Activated T-cell treated with anti-CD3 and anti-CD28 coated beads, Interleukin-2, amount 50 U/mL, for 72 hours (primary cell): ENCODE results near the gene APC. TPM values are rescaled to one million over a fixed set of nuclear protein-coding genes. Genes with fewer than 3 reads are reported as not detected.
"Not testable (repeated sequence)": the region's sequence is repeated elsewhere in the genome, so short reads cannot be mapped to it uniquely, and the experiment has no call there.

ENCODE experiments used
- ATAC-seq, 2 donors: fragments of 150-1000 bp; cut with Tn5 transposase; replicated peaks in 1 of 2; 2 replicates each; pipeline ENCODE4 v1.10.0; 2021; ENCODE audit warnings: moderate library complexity in 2 of 2, mild to moderate bottlenecking in 1 of 2
- DNase-seq, 2 donors: peaks; one replicate each; pipeline ENCODE4 v3.0.0; 2021 to 2022; ENCODE audit warnings: mixed read lengths in 1 of 2
- H3K27ac Mint-ChIP-seq: one replicate; pipeline ENCODE4 v1.8.0; 2022; ENCODE audit warnings: mild to moderate bottlenecking, moderate library complexity, mixed read lengths
- H3K27me3 Mint-ChIP-seq: one replicate; pipeline ENCODE4 v1.8.0; 2022; ENCODE audit warnings: low read depth, mixed read lengths
- H3K36me3 Mint-ChIP-seq, 2 donors: one replicate each; pipeline ENCODE4 v1.8.0; 2022; ENCODE audit warnings: mixed read lengths in 2 of 2, mild to moderate bottlenecking in 1 of 2; ENCODE audit not compliant: insufficient read depth in 2 of 2
- H3K4me1 Mint-ChIP-seq: one replicate; pipeline ENCODE4 v1.8.0; 2022; ENCODE audit warnings: low read depth, mixed read lengths
- H3K4me3 Mint-ChIP-seq, 2 donors: one replicate each; pipeline ENCODE4 v1.8.0; 2022; ENCODE audit warnings: mild to moderate bottlenecking in 2 of 2, mixed read lengths in 2 of 2, moderate library complexity in 2 of 2
- H3K9me3 Mint-ChIP-seq, 2 donors: one replicate each; pipeline ENCODE4 v1.8.0; 2022; ENCODE audit warnings: mixed read lengths in 2 of 2
- total RNA-seq, 2 donors: library from RNA; stranded (reverse); gene quantifications; one replicate each; pipeline ENCODE4 v1.2.3, GENCODE V29; 2022

APC gene
- total RNA-seq, 2 donors from 2014 or later: 22.0 to 22.7 TPM

DNA sequence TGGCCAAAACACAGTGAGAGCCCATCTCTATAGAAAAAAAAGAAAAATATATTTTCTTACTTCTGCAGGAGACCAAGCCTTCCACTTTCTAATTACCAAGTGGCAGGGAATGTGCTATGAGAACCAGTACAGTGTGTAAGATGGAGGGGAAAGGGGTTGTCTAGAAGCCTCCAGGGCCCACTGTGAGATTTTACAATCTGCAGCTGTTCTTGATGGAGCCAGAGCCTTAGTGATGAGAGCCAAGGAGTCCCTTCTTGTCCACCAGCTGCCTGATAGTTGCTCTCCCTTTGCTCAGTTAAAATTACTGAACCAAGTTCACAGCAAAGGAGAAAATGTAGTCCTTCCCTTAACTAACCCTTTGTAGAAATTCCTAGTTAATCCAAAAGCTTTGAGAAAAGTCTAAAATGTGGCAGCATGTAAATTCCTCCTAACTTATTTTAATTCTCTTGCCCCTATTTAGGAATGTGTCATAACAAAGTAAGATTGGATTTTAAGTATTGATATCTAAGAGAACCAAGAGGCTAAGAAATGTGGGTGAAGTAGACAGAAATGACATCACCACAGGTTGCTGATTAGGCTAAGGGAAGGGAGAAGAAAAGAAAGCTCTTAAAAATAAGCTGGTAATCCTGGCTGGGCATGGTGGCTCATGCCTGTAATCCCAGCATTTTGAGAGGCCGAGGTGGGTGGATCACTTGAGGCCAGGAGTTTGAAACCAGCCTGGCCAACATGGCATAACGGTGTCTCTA lies 142.7 kb downstream of the APC start:
- peak overlapping the region; percentile 93 for H3K27ac Mint-ChIP-seq
- H3K9me3 Mint-ChIP-seq: no peaks in the 10 kb centered on the region
- no peak for DNase-seq
- peaks cover 12 to 27% of the 10 kb centered on the region in 2 donors for H3K36me3 Mint-ChIP-seq
- no peaks in the 10 kb centered on the region for H3K27me3 Mint-ChIP-seq
- no peak overlapping the region for H3K4me3 Mint-ChIP-seq
- ATAC-seq: no peak
- peaks cover 25% of the 10 kb centered on the region for H3K4me1 Mint-ChIP-seq

DNA sequence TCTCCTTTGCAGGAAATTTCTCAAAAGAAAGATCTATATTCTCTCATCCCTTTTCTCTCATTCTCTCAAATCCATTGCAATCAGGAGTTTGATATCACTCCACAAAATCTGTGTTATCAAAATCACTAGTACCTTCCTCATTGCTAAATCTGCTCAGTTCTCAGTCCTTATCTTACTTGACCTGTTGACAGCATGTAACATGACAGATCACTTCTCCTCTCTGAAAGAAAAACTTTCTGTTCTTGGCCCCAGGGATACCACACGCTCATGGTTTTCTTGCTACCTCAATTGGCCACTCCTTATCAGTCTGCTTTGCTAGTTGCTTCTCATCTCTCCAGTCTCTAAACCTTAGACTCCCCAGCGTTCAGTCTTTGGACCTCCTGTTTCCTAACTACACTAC lies 145.5 kb downstream of the APC start:
- no peak overlapping the region for H3K4me3 Mint-ChIP-seq
- no peaks in the 10 kb centered on the region for H3K27me3 Mint-ChIP-seq
- ATAC-seq: no peak
- peaks cover 22% of the 10 kb centered on the region for H3K4me1 Mint-ChIP-seq
- DNase-seq: no peak
- H3K9me3 Mint-ChIP-seq: no peaks in the 10 kb centered on the region
- H3K36me3 Mint-ChIP-seq: peaks cover 13 to 20% of the 10 kb centered on the region in 2 donors
- H3K27ac Mint-ChIP-seq: no peak overlapping the region

DNA sequence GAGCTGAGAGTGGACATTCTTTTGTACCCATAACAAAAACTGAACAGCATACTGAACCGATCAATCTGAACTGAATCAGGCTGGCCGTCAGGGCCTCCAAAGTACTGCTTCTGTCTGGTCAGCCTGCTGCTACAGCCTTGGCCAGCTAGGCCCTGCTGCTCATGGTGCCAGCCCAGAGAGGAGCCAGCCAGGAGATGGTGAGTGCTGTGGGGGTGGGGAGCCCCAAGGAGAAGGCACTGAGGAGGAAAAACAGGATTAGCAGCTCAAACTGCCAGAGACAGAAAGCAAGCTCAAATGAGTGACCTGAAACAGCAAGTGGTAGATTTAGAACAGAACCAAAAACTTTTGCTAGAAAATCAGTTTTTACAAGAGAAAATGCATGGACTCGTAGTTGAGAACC lies 147.3 kb downstream of the APC start:
- peaks cover 19% of the 10 kb centered on the region for H3K4me1 Mint-ChIP-seq
- DNase-seq: no peak
- H3K9me3 Mint-ChIP-seq: peaks cover 2 to 3% of the 10 kb centered on the region in 2 donors
- peak overlapping the region; percentile 43 for H3K27ac Mint-ChIP-seq
- no peaks in the 10 kb centered on the region for H3K27me3 Mint-ChIP-seq
- ATAC-seq: no peak
- H3K36me3 Mint-ChIP-seq: peaks cover 10 to 21% of the 10 kb centered on the region in 2 donors
- no peak overlapping the region for H3K4me3 Mint-ChIP-seq

DNA sequence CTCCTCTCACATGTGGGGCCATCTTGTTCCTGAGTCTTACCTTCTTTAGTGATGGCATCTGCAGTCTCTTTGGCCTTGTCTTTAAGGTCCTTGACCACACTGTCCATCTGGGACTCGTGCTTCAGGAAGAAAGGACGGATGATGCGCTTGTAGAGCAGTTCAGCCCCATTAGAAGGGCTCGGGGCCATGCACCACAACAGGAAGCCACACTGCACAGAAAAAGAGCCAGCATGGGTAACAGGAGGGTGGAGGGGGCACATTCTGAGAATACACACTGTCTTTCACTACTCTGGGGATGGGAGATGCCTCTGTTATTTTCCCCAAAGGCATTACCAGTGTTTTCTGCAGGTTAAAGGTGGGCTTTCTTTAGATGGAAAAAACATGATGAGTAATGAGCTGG lies 149.3 kb downstream of the APC start:
- Mint-ChIP-seq H3K9me3 (peaks cover 2 to 3% of the 10 kb centered on the region in 2 donors), H3K4me1 (peaks cover 25% of the 10 kb centered on the region), H3K27me3 (no peaks in the 10 kb centered on the region), H3K27ac (peak overlapping the region; percentile 21), H3K4me3 (no peak overlapping the region), H3K36me3 (peaks cover 9 to 21% of the 10 kb centered on the region in 2 donors)
- DNase-seq (no peak), ATAC-seq (peak in 1 of 2 donors; percentile 47)

DNA sequence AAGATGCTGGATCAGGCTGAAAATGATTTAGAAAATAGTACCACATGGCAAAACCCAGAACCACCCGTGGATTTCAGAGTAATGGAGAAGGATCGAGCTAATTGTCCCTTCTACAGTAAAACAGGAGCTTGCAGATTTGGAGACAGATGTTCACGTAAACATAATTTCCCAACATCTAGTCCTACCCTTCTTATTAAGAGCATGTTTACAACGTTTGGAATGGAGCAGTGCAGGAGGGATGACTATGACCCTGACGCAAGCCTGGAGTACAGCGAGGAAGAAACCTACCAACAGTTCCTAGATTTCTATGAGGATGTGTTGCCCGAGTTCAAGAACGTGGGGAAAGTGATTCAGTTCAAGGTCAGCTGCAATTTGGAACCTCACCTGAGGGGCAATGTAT lies 154.4 kb downstream of the APC start:
- H3K9me3 Mint-ChIP-seq, H3K4me3 Mint-ChIP-seq, DNase-seq, ATAC-seq, H3K27ac Mint-ChIP-seq, H3K27me3 Mint-ChIP-seq: not testable (repeated sequence)
- Mint-ChIP-seq H3K4me1 (peaks cover 36% of the 10 kb centered on the region), H3K36me3 (peaks cover 9 to 23% of the 10 kb centered on the region in 2 donors)

DNA sequence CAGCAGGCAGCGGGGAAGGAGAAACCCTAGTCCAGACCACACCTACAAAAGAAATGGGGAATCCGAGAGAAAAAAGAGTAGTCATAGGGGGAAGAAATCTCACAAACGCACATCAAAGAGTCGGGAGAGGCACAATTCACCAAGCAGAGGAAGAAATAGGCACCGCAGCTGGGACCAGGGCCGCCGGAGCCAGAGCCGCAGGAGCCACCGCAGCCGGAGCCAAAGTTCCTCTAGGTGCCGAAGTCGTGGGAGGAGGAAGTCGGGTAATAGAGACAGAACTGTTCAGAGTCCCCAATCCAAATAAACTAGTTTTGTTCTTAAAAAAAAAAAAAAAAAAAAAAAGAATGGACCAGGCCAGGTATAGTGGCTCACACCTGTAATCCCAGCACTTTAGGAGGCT lies 155.1 kb downstream of the APC start:
- Mint-ChIP-seq H3K4me3 (no peak overlapping the region), H3K27ac (peak overlapping the region; percentile 21), H3K36me3 (peaks cover 9 to 24% of the 10 kb centered on the region in 2 donors), H3K27me3 (no peaks in the 10 kb centered on the region), H3K9me3 (peaks cover 2 to 3% of the 10 kb centered on the region in 2 donors), H3K4me1 (peaks cover 36% of the 10 kb centered on the region)
- no peak for ATAC-seq
- no peak for DNase-seq

DNA sequence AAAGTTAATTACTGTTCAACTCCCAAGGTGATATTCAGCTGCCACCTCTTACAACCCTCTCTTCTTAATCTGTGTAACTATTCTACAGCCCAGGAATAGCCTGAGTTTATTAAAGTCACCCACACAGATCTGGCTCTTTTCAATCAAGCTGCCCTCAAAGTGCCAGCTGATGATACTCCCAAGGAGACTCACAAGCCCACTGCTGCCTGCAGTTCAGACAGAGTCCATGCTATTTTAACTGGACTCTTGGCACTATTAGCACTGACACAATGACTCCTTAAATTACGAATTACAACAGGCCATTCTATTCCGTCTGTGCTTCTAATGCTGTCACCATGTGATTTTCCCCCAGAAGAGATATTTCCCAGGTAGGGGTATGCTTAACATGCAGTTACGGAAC lies 158.0 kb downstream of the APC start:
- Mint-ChIP-seq H3K27ac (no peak overlapping the region), H3K4me1 (peaks cover 28% of the 10 kb centered on the region), H3K9me3 (no peaks in the 10 kb centered on the region), H3K27me3 (no peaks in the 10 kb centered on the region), H3K4me3 (no peak overlapping the region), H3K36me3 (peaks cover 11 to 29% of the 10 kb centered on the region in 2 donors)
- DNase-seq: no peak
- no peak for ATAC-seq

Other genes with a start within 250 kb of the APC start
- 10 to 100 TPM; 41.4 to 47.6 TPM for gene SRP19, start 123.4 kb downstream of the APC start, total RNA-seq
- gene REEP5, start 184.3 kb downstream of the APC start, total RNA-seq: 10 to 100 TPM; 51.0 to 63.8 TPM
- gene DCP2, start 238.9 kb downstream of the APC start, total RNA-seq: 100 to 1,000 TPM; 113 to 138 TPM